Measurements from ENCODE around the gene RCSD1.

RCSD1 gene

GRCh38 chr1:167630568-167631385, 745 bp downstream of the RCSD1 start:
- no peaks in the 10 kb centered on the region for H4K20me1 ChIP-seq (ENCODE audit: insufficient read depth, low read length)
- H3K9me3 ChIP-seq (ENCODE audit: low read length), result no peaks in the 10 kb centered on the region
- H3K4me2 ChIP-seq (ENCODE audit: low read length), result peak overlapping the region; percentile 86
- peaks cover 4% of the 10 kb centered on the region; the same call in 1 of the 2 replicates for H3F3A ChIP-seq (ENCODE audit: insufficient read depth, low read length)
- no peak for TF ChIP-seq EZH2 (IDR thresholded peaks at IDR 0.05; ENCODE audit: borderline replicate concordance, low read length)
- no peak for TF ChIP-seq CTCF (IDR thresholded peaks at IDR 0.05; ENCODE audit: low read length)
- H3K4me3 ChIP-seq (ENCODE audit: low read depth, low read length, poor library complexity, severe bottlenecking), result peak overlapping the region; percentile 96
- peaks cover 50% of the 10 kb centered on the region for H3K36me3 ChIP-seq (ENCODE audit: insufficient read depth, low read length)
- no peak overlapping the region for H2AFZ ChIP-seq (ENCODE audit: low read length)
- no peaks in the 10 kb centered on the region for H3K9me2 ChIP-seq (ENCODE audit: low read depth, low read length)
- H3K27me3 ChIP-seq (ENCODE audit: insufficient read depth, low read length), result no peaks in the 10 kb centered on the region
- peak overlapping the region; percentile 99 for H3K27ac ChIP-seq (ENCODE audit: low read depth, low read length, poor library complexity, severe bottlenecking)
- H3K9ac ChIP-seq (ENCODE audit: low read length), result peak overlapping the region; percentile 94
- H3K4me1 ChIP-seq (ENCODE audit: insufficient read depth, low read length, severe bottlenecking), result peaks cover 82% of the 10 kb centered on the region
- H3K79me2 ChIP-seq (ENCODE audit: insufficient read depth, low read length), result peaks cover 57% of the 10 kb centered on the region

GRCh38 chr1:167631386-167631935, 1.4 kb downstream of the RCSD1 start:
- peaks cover 57% of the 10 kb centered on the region for H3K36me3 ChIP-seq (ENCODE audit: insufficient read depth, low read length)
- no peaks in the 10 kb centered on the region for H4K20me1 ChIP-seq (ENCODE audit: insufficient read depth, low read length)
- H3K4me1 ChIP-seq (ENCODE audit: insufficient read depth, low read length, severe bottlenecking), result peaks cover 87% of the 10 kb centered on the region
- peak overlapping the region; percentile 99 for H3K27ac ChIP-seq (ENCODE audit: low read depth, low read length, poor library complexity, severe bottlenecking)
- H3K27me3 ChIP-seq (ENCODE audit: insufficient read depth, low read length), result no peaks in the 10 kb centered on the region
- peak overlapping the region; percentile 96 for H3K4me3 ChIP-seq (ENCODE audit: low read depth, low read length, poor library complexity, severe bottlenecking)
- H3K9me3 ChIP-seq (ENCODE audit: low read length), result no peaks in the 10 kb centered on the region
- no peak overlapping the region for H2AFZ ChIP-seq (ENCODE audit: low read length)
- peak overlapping the region; percentile 94 for H3K9ac ChIP-seq (ENCODE audit: low read length)
- H3K79me2 ChIP-seq (ENCODE audit: insufficient read depth, low read length), result peaks cover 62% of the 10 kb centered on the region
- no peaks in the 10 kb centered on the region for H3K9me2 ChIP-seq (ENCODE audit: low read depth, low read length)
- peaks cover 4% of the 10 kb centered on the region; the same call in 1 of the 2 replicates for H3F3A ChIP-seq (ENCODE audit: insufficient read depth, low read length)
- peak overlapping the region; percentile 86 for H3K4me2 ChIP-seq (ENCODE audit: low read length)
- TF ChIP-seq EZH2 (IDR thresholded peaks at IDR 0.05; ENCODE audit: borderline replicate concordance, low read length) (no peak), CTCF (IDR thresholded peaks at IDR 0.05; ENCODE audit: low read length) (no peak)

- Histone ChIP-seq H3K9me3 (ENCODE audit: low read length) (no peaks in the 10 kb centered on the region), H3K4me2 (ENCODE audit: low read length) (peak overlapping the region; percentile 86), H3K4me1 (ENCODE audit: insufficient read depth, low read length, severe bottlenecking) (peaks cover 87% of the 10 kb centered on the region)
These were observed 2.0 kb downstream of the RCSD1 start for GRCh38 chr1:167631936-167632614.

More at GRCh38 chr1:167631936-167632614, 2.0 kb downstream of the RCSD1 start:
- Histone ChIP-seq H3K79me2 (ENCODE audit: insufficient read depth, low read length) (peaks cover 64% of the 10 kb centered on the region), H4K20me1 (ENCODE audit: insufficient read depth, low read length) (no peaks in the 10 kb centered on the region), H3F3A (ENCODE audit: insufficient read depth, low read length) (peaks cover 4% of the 10 kb centered on the region; the same call in 1 of the 2 replicates), H3K27me3 (ENCODE audit: insufficient read depth, low read length) (no peaks in the 10 kb centered on the region), H2AFZ (ENCODE audit: low read length) (no peak overlapping the region), H3K36me3 (ENCODE audit: insufficient read depth, low read length) (peaks cover 63% of the 10 kb centered on the region), H3K9me2 (ENCODE audit: low read depth, low read length) (no peaks in the 10 kb centered on the region), H3K4me3 (ENCODE audit: low read depth, low read length, poor library complexity, severe bottlenecking) (peak overlapping the region; percentile 96), H3K9ac (ENCODE audit: low read length) (peak overlapping the region; percentile 94), H3K27ac (ENCODE audit: low read depth, low read length, poor library complexity, severe bottlenecking) (peak overlapping the region; percentile 99)
- TF ChIP-seq EZH2 (IDR thresholded peaks at IDR 0.05; ENCODE audit: borderline replicate concordance, low read length), result no peak
- TF ChIP-seq CTCF (IDR thresholded peaks at IDR 0.05; ENCODE audit: low read length), result no peak

Measured in OCI-LY1 (cell line).